HG03521 (cell line): ENCODE data around the gene MAGOH.
A peak's percentile ranks its signal among the peaks of the same experiment; 100 is the strongest.
"Not testable (repeated sequence)": the region's sequence is repeated elsewhere in the genome, so short reads cannot be mapped to it uniquely, and the experiment has no call there.

Experiments
- ATAC-seq: cut with Tn5 transposase; IDR thresholded peaks from one replicate; pipeline ENCODE4 v1.9.1; 2021; ENCODE audit warnings: mild to moderate bottlenecking, moderate library complexity; ENCODE audit not compliant: unreplicated experiment

The MAGOH gene

DNA sequence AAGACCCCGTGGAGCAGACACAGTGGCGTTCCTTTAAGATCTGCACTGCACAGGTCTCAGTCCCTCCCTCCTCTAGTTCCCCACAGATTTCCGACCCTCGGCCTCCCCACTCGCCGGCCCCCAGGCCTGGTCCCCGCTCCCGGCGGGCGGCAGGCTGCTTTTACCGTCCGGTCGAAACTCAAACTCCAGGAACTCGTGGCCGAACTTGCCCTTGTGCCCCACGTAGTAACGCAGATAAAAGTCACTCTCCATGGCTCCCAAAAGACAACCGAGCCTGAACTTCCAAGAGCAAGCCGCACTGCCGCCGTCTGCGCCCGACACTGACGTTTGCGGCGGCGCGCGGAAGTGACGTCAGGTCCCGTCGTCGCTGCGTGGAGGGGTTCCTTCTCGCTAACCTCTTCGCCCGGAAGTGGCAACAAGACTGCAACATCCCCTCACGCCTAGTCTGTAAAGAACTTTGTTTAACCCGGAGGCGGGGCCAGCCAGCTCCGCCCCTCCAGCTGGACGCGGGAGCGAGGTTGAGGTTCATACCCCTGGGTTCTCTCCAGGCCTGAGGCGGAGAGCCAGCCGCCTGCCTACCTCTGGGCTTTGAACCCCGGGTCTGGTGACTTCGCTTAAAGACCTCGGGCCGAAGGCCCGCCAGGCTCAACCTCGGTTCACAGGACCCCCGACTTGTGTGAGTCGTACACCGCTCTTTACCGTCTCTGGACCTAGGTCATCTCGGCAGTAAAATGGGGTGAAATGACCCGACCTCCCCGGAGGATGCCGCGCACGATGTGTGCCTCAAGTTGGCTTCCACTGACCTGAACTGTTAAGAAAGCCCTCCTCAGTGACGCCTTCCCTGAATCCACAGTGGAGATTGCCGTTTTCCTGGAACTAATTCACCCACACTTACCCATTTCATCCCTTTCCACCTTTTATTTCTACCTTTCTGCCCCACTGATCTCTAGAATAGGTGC, at the start of gene MAGOH:
Gene MAGOH, minus strand, starts transcription at position 322 of the 959 bp plus-strand sequence. Its CDS starts 70 bp downstream, at position 252.
- peak; percentile 97 for ATAC-seq

DNA sequence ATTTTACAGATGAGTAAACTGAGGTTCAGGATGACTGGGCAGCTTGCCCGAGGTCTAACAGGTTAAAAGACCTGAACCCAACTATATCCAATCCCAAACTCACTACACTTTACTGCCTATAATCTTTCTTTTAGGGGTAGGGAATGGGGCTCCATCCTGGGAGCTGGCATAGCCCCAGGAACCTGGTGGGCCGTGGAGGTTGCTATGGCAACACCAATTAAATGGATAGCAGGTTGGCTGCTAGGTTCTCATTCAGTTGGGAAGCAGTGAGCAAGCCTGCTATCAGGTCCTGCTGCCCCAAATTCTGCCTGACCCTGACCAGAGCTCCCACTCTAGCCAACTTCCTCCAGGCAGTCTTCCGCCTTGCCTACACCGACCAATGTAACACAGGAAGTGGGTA, 48.6 kb upstream of the MAGOH start:
- ATAC-seq, result no peak

DNA sequence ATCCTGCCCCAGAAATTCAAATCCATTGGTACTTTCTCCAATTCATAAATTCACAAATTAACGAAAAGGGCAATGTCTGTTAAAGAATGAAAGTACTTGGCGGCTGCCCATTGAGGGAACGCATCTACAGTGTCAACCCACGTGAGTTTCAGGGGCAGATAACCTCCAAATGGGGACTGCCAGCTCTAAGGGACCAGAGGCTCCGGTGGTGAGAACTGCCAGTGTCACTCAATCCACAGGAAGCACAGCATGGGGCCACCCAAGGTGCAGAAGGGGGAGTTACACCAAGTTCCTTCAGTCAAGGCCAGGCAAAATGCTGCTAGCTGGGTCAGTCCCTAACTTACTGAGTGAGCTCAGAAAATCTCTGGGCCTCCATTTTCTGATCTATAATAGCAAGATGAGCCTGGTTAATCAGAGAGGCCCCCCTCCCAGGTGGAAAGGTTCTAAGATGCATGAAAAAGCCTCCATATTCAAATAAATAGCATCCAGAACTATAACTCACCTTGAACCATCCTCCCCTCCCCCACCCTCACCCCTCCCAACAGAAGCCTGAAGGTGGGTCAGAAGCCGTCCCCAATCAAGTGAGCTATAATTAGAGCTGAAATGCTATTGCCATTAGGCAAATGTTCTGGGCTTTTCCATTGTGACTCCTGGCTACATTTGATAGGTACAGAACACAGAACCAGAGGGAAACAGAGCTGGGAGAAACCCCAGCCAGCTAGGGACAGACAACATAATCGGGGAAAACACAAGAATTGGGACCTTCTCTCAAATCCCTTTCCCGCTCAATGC, 47.8 kb upstream of the MAGOH start:
- no peak for ATAC-seq

DNA sequence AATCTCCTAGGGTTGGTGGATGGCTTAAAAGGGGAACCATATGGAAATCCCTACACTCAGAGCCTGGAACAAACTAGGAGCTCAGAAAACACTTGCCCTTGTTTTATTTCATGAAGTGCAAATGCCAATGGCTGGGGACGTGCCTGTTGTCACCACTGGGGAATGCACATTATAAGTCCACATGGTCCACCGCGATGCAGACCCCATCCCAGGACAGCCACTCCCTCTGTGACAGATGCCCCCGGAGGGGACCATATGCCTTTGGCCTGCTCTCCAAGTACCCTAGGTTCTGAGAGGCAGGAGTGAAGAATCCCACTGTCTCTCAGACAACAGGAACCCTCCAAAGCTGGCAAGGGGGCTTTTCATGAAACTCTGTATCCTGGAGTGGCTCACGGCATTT, 47.2 kb upstream of the MAGOH start:
- no peak for ATAC-seq

DNA sequence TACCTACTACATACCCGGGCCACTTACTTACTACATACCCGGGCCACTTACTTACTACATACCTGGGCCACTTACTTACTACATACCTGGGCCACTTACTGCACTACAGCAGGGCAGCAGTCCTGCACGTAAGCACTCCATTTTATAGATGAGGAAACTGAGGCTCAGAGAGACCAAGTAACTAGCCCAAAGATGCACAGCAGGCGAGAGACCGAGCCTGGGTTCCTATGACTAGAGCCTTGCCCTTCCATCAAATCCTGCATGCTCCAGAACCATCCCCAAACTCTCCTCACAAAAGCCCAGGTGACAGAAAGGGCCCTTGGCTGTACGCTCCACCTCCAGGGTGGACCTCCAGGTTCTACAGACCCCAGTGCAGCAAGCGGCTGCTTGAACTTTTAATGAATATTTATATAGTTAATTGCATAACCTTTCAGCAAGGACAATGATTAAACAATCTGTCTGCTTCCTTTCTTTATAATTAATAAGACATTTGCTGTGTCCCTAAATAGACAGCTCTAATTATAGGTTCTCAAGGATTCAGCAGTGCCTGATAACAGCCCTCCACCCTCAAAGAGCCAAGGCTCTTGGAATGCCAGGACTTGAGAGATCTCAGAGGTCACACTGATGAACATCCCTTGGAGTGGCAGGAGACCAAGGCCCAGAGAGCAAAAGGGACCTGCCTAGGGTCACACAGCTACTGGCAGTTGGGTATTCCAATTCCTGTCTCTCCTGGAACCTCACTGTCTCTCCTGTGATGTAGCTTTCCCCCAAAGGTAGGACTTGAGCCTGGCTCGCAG, 46.1 kb upstream of the MAGOH start:
- ATAC-seq, result no peak

DNA sequence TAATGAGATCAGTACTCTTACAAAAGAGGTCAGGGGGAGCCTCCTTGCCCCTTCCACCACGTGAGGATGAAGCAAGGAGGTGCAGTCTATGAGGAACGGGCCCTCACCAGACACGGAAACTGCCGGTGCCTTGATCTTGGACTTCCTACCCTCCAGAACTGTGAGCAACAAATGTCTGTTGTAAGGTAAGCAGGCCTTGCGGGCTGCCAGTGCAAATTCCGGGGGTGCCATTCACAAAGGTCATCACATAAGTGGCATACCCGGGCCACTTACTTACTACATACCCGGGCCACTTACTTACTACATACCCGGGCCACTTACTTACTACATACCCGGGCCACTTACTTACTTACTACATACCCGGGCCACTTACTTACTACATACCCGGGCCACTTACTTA, 44.8 kb upstream of the MAGOH start:
- not testable (repeated sequence) for ATAC-seq

DNA sequence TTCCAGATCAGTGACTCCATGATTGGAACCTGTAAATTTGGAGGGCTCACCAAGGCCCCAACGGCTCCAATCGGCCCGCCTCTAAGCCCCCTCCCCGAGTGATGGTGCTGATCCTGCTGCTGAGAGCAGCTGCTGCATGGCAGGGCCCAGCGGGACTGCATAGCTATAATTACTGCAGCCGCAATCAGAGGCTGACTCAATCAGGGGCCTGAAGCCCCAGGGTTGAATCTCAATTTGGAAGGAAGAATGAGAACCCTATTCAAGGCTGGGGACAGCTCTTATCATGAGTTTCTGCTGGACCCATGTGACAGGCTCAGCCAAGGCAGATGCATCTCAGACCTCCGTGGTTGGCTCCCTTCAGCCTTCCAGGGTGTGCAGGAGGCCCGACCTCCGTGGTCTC, 42.8 kb upstream of the MAGOH start:
- ATAC-seq, result no peak

DNA sequence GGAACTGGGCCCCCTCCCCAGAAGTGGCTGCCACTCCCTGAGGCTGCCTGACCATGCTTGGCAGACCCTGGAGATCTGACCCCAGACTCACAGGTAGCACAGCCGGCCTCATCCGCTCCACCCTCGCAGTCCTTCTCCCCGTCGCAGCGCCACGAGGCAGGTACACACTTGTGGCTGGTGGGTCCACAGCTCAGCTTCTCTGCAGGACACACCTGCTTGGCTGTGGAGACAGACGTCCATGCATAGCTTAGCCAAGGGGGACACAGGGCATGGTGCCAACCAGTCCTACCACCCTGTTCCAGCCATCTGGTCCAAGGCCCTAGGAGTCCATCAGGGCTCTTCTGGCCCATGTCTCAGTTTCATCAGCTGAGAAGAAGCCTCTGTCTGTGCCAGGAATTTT, 42.2 kb upstream of the MAGOH start:
- ATAC-seq, result no peak

DNA sequence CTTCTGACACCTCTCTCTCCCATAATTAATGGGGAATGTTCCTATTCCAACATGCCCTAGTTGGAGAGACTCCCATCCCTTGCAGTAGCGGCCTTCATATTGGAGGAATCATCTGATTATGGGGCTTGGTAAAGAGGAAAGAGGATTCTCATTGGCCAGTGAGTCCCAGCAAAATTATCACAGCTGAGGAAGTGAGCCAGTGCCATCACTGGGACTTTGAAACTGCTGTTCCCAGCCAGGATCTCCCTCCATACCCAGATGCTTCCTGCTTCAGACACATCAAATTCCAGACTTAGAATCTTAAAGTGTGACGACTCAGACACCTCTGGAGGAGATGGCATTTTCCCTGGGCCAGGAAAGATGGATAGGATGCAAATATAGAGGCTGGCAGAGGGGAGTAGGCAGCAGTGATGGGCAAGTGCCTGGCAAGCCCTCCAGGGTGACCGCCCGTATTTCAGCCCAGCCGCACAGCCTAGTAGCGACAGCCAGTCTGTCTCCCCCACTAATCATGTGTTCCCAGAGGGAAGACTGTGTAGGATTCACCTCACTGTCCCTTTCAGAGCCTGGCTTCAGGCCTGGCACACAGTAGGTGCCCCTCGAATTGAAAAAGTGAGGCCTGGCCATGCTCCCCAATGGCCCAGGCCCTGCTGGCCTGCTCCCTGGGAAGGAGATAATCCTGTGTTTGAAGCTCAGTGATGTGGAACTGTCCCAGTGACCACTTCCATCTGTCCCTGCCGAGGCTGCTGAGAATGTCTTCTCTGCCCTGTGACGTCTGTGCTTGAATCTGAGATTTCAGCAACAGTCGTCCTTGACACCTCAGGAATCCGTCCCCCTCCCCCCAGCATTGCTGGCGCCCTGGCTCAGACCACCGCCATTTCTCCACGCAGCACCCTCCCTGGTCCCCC, 41.2 kb upstream of the MAGOH start:
- no peak for ATAC-seq

DNA sequence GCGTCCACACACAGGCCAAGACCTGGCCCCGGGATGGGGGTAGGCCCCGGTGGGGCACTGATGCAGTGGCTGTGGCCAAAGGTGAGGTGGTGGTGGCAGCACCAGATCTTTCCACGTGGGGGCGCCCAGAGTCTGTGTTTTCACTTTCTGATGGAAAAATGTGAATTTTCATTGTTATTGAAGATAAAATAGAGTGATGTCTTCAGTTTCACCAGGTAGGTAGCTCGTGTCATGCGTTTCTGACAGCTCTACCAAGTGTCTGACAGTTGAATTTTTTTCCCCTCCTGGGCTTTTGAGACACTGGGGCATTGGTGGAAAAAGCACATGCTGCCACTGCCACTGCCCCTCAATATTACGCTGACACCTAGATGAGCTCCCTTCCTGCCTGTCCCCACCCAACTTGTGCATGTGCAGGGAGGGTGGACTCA, 40.0 kb upstream of the MAGOH start:
- ATAC-seq, result no peak

DNA sequence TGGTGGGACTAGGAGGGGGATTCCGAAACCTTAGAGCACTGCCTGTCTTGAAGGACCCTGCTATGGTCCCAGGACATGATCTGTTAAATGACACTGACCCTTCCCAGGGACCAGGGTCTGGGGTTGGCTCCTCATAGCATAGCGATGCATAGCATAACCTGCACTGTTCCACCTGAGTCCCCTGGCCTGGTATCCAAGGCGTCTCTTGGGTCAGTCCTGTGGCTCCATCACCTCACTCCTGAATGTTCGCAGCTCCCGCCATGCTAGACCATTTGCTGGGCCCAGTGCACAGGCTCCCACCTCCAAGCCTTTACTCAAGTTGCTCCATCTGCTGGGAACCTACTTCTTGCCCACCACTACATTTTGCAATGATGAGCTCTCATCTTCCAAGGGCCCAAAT, 39.0 kb upstream of the MAGOH start:
- no peak for ATAC-seq

DNA sequence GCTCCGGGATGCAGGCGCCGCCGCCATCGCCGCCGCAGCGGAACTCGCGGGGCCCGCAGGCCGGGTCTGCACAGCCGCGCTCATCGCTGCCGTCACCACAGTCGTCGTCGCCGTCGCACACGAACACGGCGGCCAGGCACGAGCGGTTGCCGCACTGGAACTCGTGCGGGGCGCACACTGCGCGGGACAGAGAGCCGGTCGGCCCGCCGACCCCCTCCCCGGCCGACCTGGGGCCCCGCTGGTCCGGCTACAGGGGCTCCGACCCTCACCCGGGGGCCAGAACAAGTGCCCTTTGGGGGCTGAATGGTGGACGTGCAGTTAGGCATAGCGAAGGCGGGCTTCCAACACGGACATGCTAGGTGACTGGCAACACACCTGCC, 38.6 kb upstream of the MAGOH start:
- ATAC-seq, result no peak

DNA sequence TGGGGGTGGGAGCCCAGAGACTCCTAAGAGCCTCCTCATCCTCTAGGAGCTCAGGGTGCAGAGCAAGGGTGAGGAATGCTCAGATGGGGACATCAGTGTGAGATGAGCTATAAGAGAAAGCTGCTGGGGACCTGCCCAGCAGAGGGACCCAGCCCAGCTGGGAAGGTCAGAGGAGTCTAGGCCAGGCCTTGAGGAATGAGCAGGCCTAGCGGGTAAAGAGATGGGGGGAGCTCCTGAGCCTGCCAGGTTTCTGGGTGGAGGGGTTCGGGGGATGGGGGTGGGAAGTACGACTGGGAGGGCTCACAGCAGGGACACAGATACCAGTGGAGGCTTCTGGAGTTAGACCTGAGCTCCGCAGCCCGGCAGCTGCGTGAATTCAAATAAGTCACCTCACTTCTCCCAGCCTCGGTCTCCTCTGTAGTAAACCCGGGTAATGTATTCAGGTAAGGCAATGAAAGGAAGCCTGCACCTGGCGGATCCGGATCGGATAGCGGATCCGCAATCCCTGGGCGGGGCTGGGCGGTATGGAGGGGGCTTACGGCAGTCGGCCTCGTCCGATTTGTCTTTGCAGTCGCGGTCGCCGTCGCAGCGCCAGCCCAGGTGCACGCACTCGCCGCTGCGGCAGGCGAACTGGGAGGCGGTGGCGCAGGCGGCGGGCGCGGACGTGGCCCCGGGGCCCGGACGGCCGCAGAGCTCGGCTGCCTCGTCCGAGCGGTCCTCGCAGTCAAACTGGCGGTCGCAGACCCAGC, 38.0 kb upstream of the MAGOH start:
- no peak for ATAC-seq

DNA sequence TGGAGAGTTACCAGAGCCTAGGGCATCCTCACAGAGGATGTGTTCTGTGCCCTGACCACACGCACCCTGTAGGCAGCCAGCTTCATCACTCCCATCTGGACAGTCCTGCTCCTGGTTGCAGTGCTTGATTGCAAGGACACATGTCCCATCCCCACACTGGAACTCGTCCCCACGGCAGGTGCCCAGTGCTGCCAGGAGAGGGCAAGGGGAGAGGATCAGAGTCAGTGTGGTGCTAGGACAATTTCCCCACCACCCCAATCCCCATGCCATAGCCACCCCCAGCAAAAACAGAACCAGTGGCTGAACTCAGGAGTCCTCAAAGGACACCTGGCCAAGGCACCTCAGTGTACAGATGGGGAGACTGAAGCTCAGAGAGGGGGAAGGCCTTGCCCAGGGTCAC, 37.2 kb upstream of the MAGOH start:
- no peak for ATAC-seq

DNA sequence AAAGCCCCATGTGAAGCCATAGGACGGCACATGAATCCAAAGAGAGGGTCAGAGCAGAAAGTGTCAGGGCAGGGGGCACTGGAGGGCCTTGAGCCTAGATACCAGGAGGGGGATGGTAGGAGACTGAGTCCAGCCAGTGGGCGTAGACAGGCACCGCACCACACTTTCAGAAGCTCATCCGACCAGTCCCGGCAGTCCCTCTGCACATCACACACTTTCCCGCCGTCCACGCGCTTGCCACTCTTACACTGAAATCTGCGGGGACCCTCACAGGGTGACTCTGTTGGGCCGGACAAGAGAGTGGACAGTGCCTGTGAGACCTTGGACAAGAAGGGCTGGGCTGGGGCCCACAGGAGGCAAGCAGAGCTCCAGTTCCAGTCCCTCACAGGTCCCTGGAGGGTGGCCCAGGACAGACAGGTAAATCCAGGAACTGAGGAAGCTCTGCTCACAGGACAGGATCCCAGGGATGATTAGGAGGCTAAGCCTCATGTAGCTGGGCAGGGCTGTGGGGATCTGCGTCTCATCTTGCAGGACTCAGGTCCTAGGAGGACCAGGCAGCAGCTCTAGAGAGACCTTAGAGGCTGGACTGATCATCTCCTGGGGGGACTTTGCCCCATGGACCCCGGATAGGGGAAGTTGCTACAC, 36.3 kb upstream of the MAGOH start:
- no peak for ATAC-seq

DNA sequence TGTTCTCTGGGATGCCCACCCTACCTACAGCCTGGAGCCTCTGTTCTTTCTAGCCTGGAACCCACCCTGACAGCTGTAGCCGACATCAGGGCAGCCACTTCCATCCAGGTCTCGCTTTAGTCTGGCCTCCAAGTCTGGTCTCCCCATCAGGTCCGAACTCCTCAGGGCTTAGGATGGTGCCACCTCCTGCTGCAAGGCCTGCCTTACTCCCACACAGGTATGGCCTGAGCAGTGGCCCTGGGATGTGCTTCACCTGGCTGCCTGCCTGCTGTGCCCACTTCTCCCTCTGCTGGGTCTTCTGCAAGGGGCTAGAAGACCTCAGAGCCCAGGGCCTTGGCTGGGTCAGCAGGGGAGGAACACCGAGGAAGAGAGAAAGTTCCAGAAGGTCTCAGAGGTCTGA, 35.7 kb upstream of the MAGOH start:
- no peak for ATAC-seq

DNA sequence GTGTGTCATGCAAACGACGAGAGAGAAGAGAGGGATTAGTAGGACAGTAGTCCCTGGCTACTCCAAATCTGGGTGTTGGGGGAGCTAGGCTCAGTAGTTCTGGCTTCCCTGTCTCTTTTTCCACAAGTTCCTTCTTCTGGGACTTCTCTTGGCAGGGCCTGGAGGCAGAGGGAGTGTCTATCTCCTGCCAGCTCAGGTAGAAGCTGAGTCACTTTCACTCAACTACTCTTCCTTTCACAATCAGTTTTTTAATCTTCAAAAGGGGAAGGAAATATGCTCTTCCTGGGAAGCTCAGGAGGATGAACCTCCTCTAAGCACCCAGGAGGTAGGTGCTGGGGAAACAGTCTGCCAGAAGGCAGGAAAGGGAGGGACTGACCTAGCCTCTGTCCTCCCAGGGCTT, 35.2 kb upstream of the MAGOH start:
- no peak for ATAC-seq

DNA sequence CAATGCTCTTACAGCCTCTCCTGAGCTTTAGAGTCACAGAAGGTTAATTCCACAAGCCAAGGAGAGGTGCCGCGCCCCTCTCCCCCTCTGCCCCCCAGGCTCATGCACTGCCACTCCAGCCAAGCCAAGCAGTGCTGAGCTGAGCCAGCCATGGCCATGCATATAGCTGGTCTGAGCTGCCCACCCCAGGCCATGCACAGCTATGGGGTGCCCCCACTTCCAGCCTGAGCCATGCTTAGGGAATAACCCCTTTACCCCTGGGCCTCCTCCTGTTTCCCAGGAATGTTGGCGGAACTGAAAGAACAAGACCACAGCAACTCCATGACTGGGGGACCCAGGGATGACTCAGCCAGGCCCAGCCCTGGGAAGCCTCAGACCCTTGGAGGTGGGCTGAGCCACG, 34.0 kb upstream of the MAGOH start:
- ATAC-seq, result no peak
